PC-9 (cell line): ENCODE measurements around the gene KRTAP10-1. TPM values are rescaled to one million over a fixed set of nuclear protein-coding genes. Genes with fewer than 3 reads are reported as not detected.

Experiments
- BruUV-seq: library from RNA; stranded (reverse); fragments of 400-500 nt; replicated peaks from 2 replicates; lab custom pipeline; 2021; lab: Mats Ljungman, UMichigan
- CTCF ChIA-PET: fragments of 300-600 bp; sonication (Branson Sonifier 250); formaldehyde crosslinking; loops from one replicate; lab custom pipeline; 2022; ENCODE audit warnings: antibody characterized with exemption; lab: Charles Lee
- POLR2A ChIA-PET: fragments of 300-600 bp; sonication (Branson Sonifier 250); formaldehyde crosslinking; loops from one replicate; lab custom pipeline; 2022; ENCODE audit warnings: antibody characterized with exemption; ENCODE audit not compliant: unreplicated experiment; lab: Charles Lee
- DNase-seq, 2 experiments: peaks; one replicate each; pipeline versions ENCODE4 v3.0.0 to v3.0.0-alpha.2; 2015 to 2022; ENCODE audit warnings: mixed read lengths in 1 of 2
- H2AFZ ChIP-seq: fragments of 200-600 bp; sonication (generic); 2 replicates; pipeline ENCODE4 v1.8.1; 2017; ENCODE audit warnings: antibody characterized with exemption
- H3F3A ChIP-seq: fragments of 200-600 bp; sonication (generic); 2 replicates; pipeline ENCODE4 v1.8.1; 2017; ENCODE audit warnings: antibody characterized with exemption, mild to moderate bottlenecking, low read depth; ENCODE audit not compliant: insufficient read depth
- H3K27ac ChIP-seq: fragments of 200-600 bp; sonication (generic); 2 replicates; pipeline ENCODE4 v1.6.1; 2016; ENCODE audit warnings: mixed run types
- H3K27me3 ChIP-seq: fragments of 200-600 bp; sonication (generic); 2 replicates; pipeline ENCODE4 v1.6.1; 2016; ENCODE audit warnings: low read depth, mixed run types; ENCODE audit not compliant: insufficient read depth
- H3K36me3 ChIP-seq: fragments of 200-600 bp; sonication (generic); 2 replicates; pipeline ENCODE4 v1.6.1; 2016; ENCODE audit warnings: low read depth, mixed run types
- H3K4me1 ChIP-seq: fragments of 200-600 bp; sonication (generic); replicated peaks from 2 replicates; pipeline ENCODE4 v1.6.1; 2016; ENCODE audit warnings: mixed run types; ENCODE audit not compliant: insufficient read depth
- H3K4me2 ChIP-seq: fragments of 200-600 bp; sonication (generic); 2 replicates; pipeline ENCODE4 v1.6.1; 2017; ENCODE audit warnings: mixed run types
- H3K4me3 ChIP-seq: fragments of 200-600 bp; sonication (generic); 2 replicates; pipeline ENCODE4 v1.6.1; 2016; ENCODE audit warnings: mixed run types
- H3K79me2 ChIP-seq: fragments of 200-600 bp; sonication (generic); 2 replicates; pipeline ENCODE4 v1.6.1; 2017; ENCODE audit warnings: low read depth, mixed run types
- H3K9me2 ChIP-seq: fragments of 200-600 bp; sonication (generic); 2 replicates; pipeline ENCODE4 v1.8.1; 2017; ENCODE audit warnings: mild to moderate bottlenecking; ENCODE audit not compliant: insufficient read depth
- H3K9me3 ChIP-seq: fragments of 200-600 bp; sonication (generic); 2 replicates; pipeline ENCODE4 v1.8.1; 2016; ENCODE audit warnings: low read depth; ENCODE audit not compliant: insufficient read depth
- H4K20me1 ChIP-seq: fragments of 200-600 bp; sonication (generic); 2 replicates; pipeline ENCODE4 v1.8.1; 2017; ENCODE audit not compliant: insufficient read depth
- CTCF ChIP-seq: fragments of 200-600 bp; sonication (generic); conservative IDR thresholded peaks from 2 replicates; pipeline ENCODE4 v1.6.1; 2017; ENCODE audit warnings: mixed run types, antibody characterized with exemption, mild to moderate bottlenecking, moderate library complexity
- EZH2 ChIP-seq: fragments of 200-600 bp; sonication (generic); IDR thresholded peaks from 2 replicates; pipeline ENCODE4 v1.8.0; 2017; ENCODE audit warnings: antibody characterized with exemption, low read depth
- intact Hi-C: fragments of 100-400 bp; cut with micrococcal nuclease; formaldehyde crosslinking; loops from one replicate; pipeline ENCODE4 v1.10.0; 2022; ENCODE audit not compliant: unreplicated experiment
- total RNA-seq: library from RNA; stranded (reverse); gene quantifications from 2 replicates; pipeline ENCODE4 v1.2.3, GENCODE V29; 2021

KRTAP10-1 gene
- total RNA-seq, 1 experiment from 2014 or later = not detected

DNA sequence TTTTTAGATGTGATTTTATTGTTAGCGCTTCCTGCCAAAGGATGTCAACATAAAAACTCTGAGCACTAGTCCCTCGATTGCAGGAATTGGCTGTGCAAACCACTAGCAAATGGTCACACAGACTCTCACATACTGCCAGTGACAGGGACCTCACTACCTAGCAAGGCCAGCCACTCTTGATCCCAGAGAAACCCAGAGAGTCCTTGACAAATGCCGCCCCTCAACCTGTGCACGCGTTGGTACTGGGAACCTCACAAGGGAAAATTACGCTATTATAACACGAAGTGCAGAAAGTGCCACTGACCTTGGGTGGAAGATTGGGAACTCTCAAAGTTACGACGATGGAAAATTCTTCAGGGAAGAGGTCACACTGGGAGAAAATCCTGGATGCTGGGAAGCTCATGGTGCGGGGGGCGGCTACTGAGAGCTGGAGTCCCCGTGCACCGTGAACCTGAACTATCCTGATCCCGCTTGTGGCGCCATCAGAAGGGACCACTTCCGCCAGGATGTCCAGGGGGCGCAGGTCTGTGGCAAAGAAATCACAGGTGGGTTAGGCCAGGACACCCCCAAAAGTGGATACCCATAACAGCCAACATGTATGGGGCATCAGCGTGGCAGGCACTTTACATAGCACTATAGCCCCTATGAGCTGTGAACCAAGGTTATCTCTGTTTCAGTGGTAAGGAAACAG lies 27.6 kb upstream of the KRTAP10-1 start:
- Histone ChIP-seq H3K27ac (no peak overlapping the region), H3K9me3 (no peaks in the 10 kb centered on the region), H3K27me3 (peaks cover 62% of the 10 kb centered on the region), H3K9me2 (no peaks in the 10 kb centered on the region), H3K4me1 (no peaks in the 10 kb centered on the region), H3K4me3 (no peak overlapping the region), H3F3A (no peaks in the 10 kb centered on the region), H2AFZ (no peak overlapping the region), H3K4me2 (no peak overlapping the region), H4K20me1 (no peaks in the 10 kb centered on the region), H3K36me3 (no peaks in the 10 kb centered on the region), H3K79me2 (no peaks in the 10 kb centered on the region)
- CTCF ChIA-PET = no interaction called here
- intact Hi-C loops = no loop called here
- no peak for DNase-seq
- TF ChIP-seq EZH2 (no peak), CTCF (no peak)
- BruUV-seq = no TSS peak
- POLR2A ChIA-PET = no interaction called here

DNA sequence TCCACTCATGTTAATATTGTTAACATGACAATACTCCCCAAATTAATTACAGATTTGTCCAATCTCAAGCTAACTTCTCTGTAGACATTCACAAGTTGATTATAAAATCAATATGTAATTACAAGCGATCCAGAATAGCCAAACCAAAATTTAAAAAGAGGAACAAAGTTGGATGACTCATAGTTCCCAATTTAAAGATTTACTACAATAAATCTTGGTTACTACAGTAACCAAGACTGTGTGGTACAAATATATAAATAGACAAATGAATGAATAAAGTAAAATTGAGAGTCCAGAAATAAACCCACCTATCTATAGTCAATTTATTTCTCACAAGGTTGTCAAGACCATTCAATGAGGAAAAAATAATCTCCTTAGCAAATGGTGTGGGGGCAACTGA lies 26.4 kb upstream of the KRTAP10-1 start:
- no peaks in the 10 kb centered on the region for H3K4me1 ChIP-seq
- CTCF ChIA-PET = no interaction called here
- TF ChIP-seq EZH2 (no peak), CTCF (no peak)
- H3K9me3 ChIP-seq = no peaks in the 10 kb centered on the region
- peaks cover 56% of the 10 kb centered on the region for H3K27me3 ChIP-seq
- H3K4me2 ChIP-seq = no peak overlapping the region
- H3K4me3 ChIP-seq = no peak overlapping the region
- H3F3A ChIP-seq = no peaks in the 10 kb centered on the region
- no peak for DNase-seq
- intact Hi-C loops = no loop called here
- no peaks in the 10 kb centered on the region for H3K79me2 ChIP-seq
- H3K27ac ChIP-seq = no peak overlapping the region
- BruUV-seq = no TSS peak
- no peaks in the 10 kb centered on the region for H3K36me3 ChIP-seq
- H2AFZ ChIP-seq = no peak overlapping the region
- H4K20me1 ChIP-seq = no peaks in the 10 kb centered on the region
- no peaks in the 10 kb centered on the region for H3K9me2 ChIP-seq
- POLR2A ChIA-PET = no interaction called here

DNA sequence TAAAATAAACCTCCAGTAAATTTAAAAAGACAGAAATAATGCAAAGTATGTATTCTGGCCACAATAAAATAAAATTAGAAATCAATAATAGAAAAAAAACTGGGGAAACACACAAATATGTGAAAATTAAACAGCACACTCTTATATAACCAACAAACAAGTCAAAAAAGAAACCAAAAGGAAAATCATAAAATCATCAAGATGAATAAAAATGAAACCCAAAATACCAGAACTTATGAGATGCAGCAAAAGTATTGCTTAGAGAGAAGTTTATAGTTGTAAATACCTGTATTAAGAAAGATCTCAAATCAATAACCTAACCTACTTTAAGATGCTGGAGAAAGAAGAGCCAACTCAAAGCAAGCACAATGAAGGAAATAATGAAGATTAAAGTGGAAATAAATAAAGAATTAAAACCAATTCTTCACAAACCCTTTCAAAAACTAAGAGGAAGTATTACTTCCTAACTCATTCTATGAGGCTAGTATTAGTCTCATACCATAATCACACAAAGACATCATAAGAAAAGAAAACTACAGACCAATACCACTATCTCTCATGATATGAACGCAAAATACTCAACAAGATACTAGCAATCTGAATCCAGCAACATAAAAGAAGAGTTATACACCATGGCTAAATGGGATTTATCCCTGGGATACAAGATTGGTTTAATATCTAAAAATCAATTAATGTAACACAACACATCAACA lies 25.0 kb upstream of the KRTAP10-1 start:
- peaks cover 43% of the 10 kb centered on the region; the same call in 1 of the 2 replicates for H3K27me3 ChIP-seq
- no peaks in the 10 kb centered on the region for H3F3A ChIP-seq
- BruUV-seq = no TSS peak
- POLR2A ChIA-PET = no interaction called here
- no peaks in the 10 kb centered on the region for H3K36me3 ChIP-seq
- H3K27ac ChIP-seq = no peak overlapping the region
- H3K9me2 ChIP-seq = no peaks in the 10 kb centered on the region
- intact Hi-C loops = no loop called here
- CTCF ChIA-PET = no interaction called here
- no peak overlapping the region for H3K4me2 ChIP-seq
- no peaks in the 10 kb centered on the region for H3K4me1 ChIP-seq
- DNase-seq = no peak
- no peaks in the 10 kb centered on the region for H3K79me2 ChIP-seq
- H4K20me1 ChIP-seq = no peaks in the 10 kb centered on the region
- H3K9me3 ChIP-seq = no peaks in the 10 kb centered on the region
- no peak overlapping the region for H2AFZ ChIP-seq
- H3K4me3 ChIP-seq = no peak overlapping the region
- TF ChIP-seq EZH2 = no peak
- TF ChIP-seq CTCF = no peak
